Measurements from ENCODE around the gene PPP1R3G. TPM values are rescaled to one million over a fixed set of nuclear protein-coding genes. Genes with fewer than 3 reads are reported as not detected.

The PPP1R3G gene
- total RNA-seq, 1 donor from 2014 or later: 0.39 TPM

DNA sequence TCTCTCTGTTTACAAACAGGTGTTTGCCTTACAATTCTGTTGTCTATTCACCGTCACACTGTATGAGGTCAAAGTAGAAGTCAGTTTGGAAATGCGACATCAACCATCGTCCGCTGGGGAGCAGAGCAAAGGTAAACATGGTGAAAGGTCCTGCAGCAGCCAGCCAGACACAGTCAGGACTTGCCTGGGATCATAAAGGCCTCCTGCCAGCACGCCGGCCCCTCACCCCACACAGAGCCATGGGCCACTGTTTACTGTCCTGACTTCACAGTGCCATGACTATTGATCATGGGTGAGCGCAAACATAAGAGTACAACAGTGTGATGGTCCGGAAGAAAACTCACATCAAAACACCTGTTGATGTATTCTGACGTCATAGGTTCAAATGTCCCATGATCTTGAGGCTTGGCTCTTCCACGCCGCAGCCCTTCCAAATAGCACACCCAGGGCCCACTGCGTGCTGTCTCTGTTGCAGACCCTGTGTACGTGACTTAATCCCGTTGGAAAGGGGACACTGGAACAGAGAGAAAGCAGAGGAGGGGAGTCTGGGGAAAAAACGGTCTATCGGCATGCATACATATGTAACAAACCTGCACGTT is 16.9 kb upstream of the PPP1R3G start:
- Histone ChIP-seq H3K4me1 (ENCODE audit: insufficient read depth, low read length) (no peaks in the 10 kb centered on the region), H3K27me3 (ENCODE audit: insufficient read depth, low read length) (no peaks in the 10 kb centered on the region), H4K20me1 (ENCODE audit: insufficient read depth, low read length) (no peaks in the 10 kb centered on the region), H3K9ac (ENCODE audit: low read length) (no peak overlapping the region), H3K9me3 (ENCODE audit: insufficient read depth, low read depth, low read length) (peaks cover 5% of the 10 kb centered on the region), H3K36me3 (ENCODE audit: insufficient read depth, low read length) (no peaks in the 10 kb centered on the region), H3K27ac (ENCODE audit: low read depth, low read length) (no peak overlapping the region), H3K4me3 (ENCODE audit: insufficient read depth, low read depth, low read length) (no peak overlapping the region), H3K79me2 (ENCODE audit: insufficient read depth, low read length) (no peaks in the 10 kb centered on the region), H2AFZ (ENCODE audit: low read depth, low read length) (no peak overlapping the region), H3K4me2 (ENCODE audit: low read length) (no peak overlapping the region)
- DNase-seq (ENCODE audit: low read depth) (no peak), FAIRE-seq (no peak)
- no peak overlapping the region for H3K27ac Mint-ChIP-seq (ENCODE audit: unreplicated experiment)
- H3K4me1 Mint-ChIP-seq (ENCODE audit: low read depth, unreplicated experiment): no peaks in the 10 kb centered on the region
- no peak overlapping the region for H3K4me3 Mint-ChIP-seq (ENCODE audit: unreplicated experiment)
- TF ChIP-seq, protein P1, sequence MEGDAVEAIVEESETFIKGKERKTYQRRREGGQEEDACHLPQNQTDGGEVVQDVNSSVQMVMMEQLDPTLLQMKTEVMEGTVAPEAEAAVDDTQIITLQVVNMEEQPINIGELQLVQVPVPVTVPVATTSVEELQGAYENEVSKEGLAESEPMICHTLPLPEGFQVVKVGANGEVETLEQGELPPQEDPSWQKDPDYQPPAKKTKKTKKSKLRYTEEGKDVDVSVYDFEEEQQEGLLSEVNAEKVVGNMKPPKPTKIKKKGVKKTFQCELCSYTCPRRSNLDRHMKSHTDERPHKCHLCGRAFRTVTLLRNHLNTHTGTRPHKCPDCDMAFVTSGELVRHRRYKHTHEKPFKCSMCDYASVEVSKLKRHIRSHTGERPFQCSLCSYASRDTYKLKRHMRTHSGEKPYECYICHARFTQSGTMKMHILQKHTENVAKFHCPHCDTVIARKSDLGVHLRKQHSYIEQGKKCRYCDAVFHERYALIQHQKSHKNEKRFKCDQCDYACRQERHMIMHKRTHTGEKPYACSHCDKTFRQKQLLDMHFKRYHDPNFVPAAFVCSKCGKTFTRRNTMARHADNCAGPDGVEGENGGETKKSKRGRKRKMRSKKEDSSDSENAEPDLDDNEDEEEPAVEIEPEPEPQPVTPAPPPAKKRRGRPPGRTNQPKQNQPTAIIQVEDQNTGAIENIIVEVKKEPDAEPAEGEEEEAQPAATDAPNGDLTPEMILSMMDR (IDR thresholded peaks at IDR 0.05; ENCODE audit: insufficient read depth, low read depth, low read length): no peak
- no peak for TF ChIP-seq EZH2 (IDR thresholded peaks at IDR 0.05; ENCODE audit: insufficient read depth, low read length)
- H3K36me3 Mint-ChIP-seq (ENCODE audit: low read depth, unreplicated experiment): no peaks in the 10 kb centered on the region
- H3K9me3 Mint-ChIP-seq (ENCODE audit: unreplicated experiment): peaks cover 3% of the 10 kb centered on the region
- no peaks in the 10 kb centered on the region for H3K27me3 Mint-ChIP-seq (ENCODE audit: low read depth, unreplicated experiment)

DNA sequence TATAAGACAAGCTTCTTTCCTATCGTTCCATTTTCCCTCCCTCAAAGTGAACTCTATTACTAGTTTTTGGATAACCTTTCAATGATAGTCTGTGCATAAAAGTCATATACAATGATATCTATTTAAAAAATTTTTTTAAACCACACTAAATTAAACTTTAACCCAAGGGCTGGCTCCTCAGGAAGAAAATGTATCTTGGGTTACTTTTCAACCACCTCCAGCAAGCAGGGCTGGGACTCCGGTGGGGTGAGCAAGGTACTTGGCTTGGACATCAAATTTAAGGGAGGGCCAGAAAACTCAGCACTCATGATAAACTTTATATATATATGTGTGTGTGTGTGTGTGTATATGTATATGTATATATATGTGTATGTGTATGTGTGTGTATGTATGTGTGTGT is 13.9 kb upstream of the PPP1R3G start:
- Mint-ChIP-seq H3K4me3 (ENCODE audit: unreplicated experiment) (no peak overlapping the region), H3K4me1 (ENCODE audit: low read depth, unreplicated experiment) (no peaks in the 10 kb centered on the region), H3K36me3 (ENCODE audit: low read depth, unreplicated experiment) (no peaks in the 10 kb centered on the region), H3K9me3 (ENCODE audit: unreplicated experiment) (peaks cover 6% of the 10 kb centered on the region), H3K27me3 (ENCODE audit: low read depth, unreplicated experiment) (no peaks in the 10 kb centered on the region), H3K27ac (ENCODE audit: unreplicated experiment) (no peak overlapping the region)
- no peaks in the 10 kb centered on the region for H4K20me1 ChIP-seq (ENCODE audit: insufficient read depth, low read length)
- FAIRE-seq (no peak), DNase-seq (ENCODE audit: low read depth) (no peak)
- H3K4me1 ChIP-seq (ENCODE audit: insufficient read depth, low read length): no peaks in the 10 kb centered on the region
- H3K79me2 ChIP-seq (ENCODE audit: insufficient read depth, low read length): no peaks in the 10 kb centered on the region
- H3K27me3 ChIP-seq (ENCODE audit: insufficient read depth, low read length): no peaks in the 10 kb centered on the region
- H3K4me2 ChIP-seq (ENCODE audit: low read length): no peak overlapping the region
- H3K27ac ChIP-seq (ENCODE audit: low read depth, low read length): no peak overlapping the region
- no peaks in the 10 kb centered on the region for H3K36me3 ChIP-seq (ENCODE audit: insufficient read depth, low read length)
- no peak overlapping the region for H3K9ac ChIP-seq (ENCODE audit: low read length)
- no peak overlapping the region for H2AFZ ChIP-seq (ENCODE audit: low read depth, low read length)
- H3K4me3 ChIP-seq (ENCODE audit: insufficient read depth, low read depth, low read length): no peak overlapping the region
- no peak for TF ChIP-seq EZH2 (IDR thresholded peaks at IDR 0.05; ENCODE audit: insufficient read depth, low read length)
- TF ChIP-seq, protein P1 (IDR thresholded peaks at IDR 0.05; ENCODE audit: insufficient read depth, low read depth, low read length): no peak
- H3K9me3 ChIP-seq (ENCODE audit: insufficient read depth, low read depth, low read length): peaks cover 5% of the 10 kb centered on the region

DNA sequence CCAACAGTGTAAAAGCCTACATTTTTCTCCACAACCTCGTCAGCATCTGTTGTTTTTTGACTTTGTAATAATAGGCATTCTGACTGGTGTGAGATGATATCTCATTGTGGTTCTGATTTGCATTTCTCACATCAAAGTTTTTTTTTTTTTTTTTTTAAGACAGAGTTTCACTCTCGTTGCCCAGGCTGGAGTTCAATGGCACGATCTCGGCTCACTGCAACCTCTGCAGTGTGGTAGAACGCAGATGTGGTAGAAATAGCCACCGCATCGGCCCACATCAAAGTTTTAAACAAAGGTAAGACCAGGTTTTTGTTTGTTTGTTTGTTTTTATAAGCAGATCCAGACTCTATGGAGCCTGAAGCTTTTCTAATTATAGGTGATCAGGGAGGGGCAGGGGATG is 12.7 kb upstream of the PPP1R3G start:
- no peak overlapping the region for H3K4me3 ChIP-seq (ENCODE audit: insufficient read depth, low read depth, low read length)
- H2AFZ ChIP-seq (ENCODE audit: low read depth, low read length): no peak overlapping the region
- H3K4me3 Mint-ChIP-seq (ENCODE audit: unreplicated experiment): no peak overlapping the region
- H3K27ac ChIP-seq (ENCODE audit: low read depth, low read length): no peak overlapping the region
- H3K9ac ChIP-seq (ENCODE audit: low read length): no peak overlapping the region
- peaks cover 6% of the 10 kb centered on the region for H3K9me3 Mint-ChIP-seq (ENCODE audit: unreplicated experiment)
- FAIRE-seq (no peak), DNase-seq (ENCODE audit: low read depth) (no peak)
- no peaks in the 10 kb centered on the region for H3K27me3 ChIP-seq (ENCODE audit: insufficient read depth, low read length)
- no peak overlapping the region for H3K27ac Mint-ChIP-seq (ENCODE audit: unreplicated experiment)
- no peak overlapping the region for H3K4me2 ChIP-seq (ENCODE audit: low read length)
- no peaks in the 10 kb centered on the region for H3K36me3 Mint-ChIP-seq (ENCODE audit: low read depth, unreplicated experiment)
- no peaks in the 10 kb centered on the region for H3K4me1 Mint-ChIP-seq (ENCODE audit: low read depth, unreplicated experiment)
- no peaks in the 10 kb centered on the region for H3K4me1 ChIP-seq (ENCODE audit: insufficient read depth, low read length)
- no peaks in the 10 kb centered on the region for H4K20me1 ChIP-seq (ENCODE audit: insufficient read depth, low read length)
- peaks cover 2% of the 10 kb centered on the region for H3K27me3 Mint-ChIP-seq (ENCODE audit: low read depth, unreplicated experiment)
- peaks cover under 1% of the 10 kb centered on the region for H3K9me3 ChIP-seq (ENCODE audit: insufficient read depth, low read depth, low read length)
- H3K36me3 ChIP-seq (ENCODE audit: insufficient read depth, low read length): no peaks in the 10 kb centered on the region
- H3K79me2 ChIP-seq (ENCODE audit: insufficient read depth, low read length): no peaks in the 10 kb centered on the region
- TF ChIP-seq, protein P1 (IDR thresholded peaks at IDR 0.05; ENCODE audit: insufficient read depth, low read depth, low read length): no peak
- TF ChIP-seq EZH2 (IDR thresholded peaks at IDR 0.05; ENCODE audit: insufficient read depth, low read length): no peak

Data from astrocyte (in vitro differentiated cells and primary cell).